ENCODE results near the gene SPRYD4.
A peak's percentile ranks its signal among the peaks of the same experiment; 100 is the strongest.

SPRYD4 gene

GRCh38 chr12:56450241-56450640 lies 18.1 kb upstream of the SPRYD4 start:
- no peak for TF ChIP-seq CTCF (IDR thresholded peaks at IDR 0.05)
- no peaks in the 10 kb centered on the region for H3K36me3 ChIP-seq
- H3K4me1 ChIP-seq (ENCODE audit: control insufficient read depth in 1 of 2, insufficient read depth in 1 of 2, low read depth in 1 of 2, low read length in 1 of 2) = peaks cover 9 to 27% of the 10 kb centered on the region in 2 experiments
- peak overlapping the region in 1 of 2 experiments; percentile 63 for H3K4me3 ChIP-seq (ENCODE audit: low read depth in 1 of 2, low read length in 1 of 2)
- H3K27ac ChIP-seq = no peak overlapping the region
- no peaks in the 10 kb centered on the region for H3K9me3 ChIP-seq
- no peaks in the 10 kb centered on the region for H3K27me3 ChIP-seq

GRCh38 chr12:56451147-56451546 lies 17.2 kb upstream of the SPRYD4 start:
- no peaks in the 10 kb centered on the region for H3K27me3 ChIP-seq
- no peak overlapping the region for H3K4me3 ChIP-seq (ENCODE audit: low read depth in 1 of 2, low read length in 1 of 2)
- H3K27ac ChIP-seq = no peak overlapping the region
- peaks cover 13 to 29% of the 10 kb centered on the region in 2 experiments for H3K4me1 ChIP-seq (ENCODE audit: control insufficient read depth in 1 of 2, insufficient read depth in 1 of 2, low read depth in 1 of 2, low read length in 1 of 2)
- no peak for TF ChIP-seq CTCF (IDR thresholded peaks at IDR 0.05)
- no peaks in the 10 kb centered on the region for H3K36me3 ChIP-seq
- no peaks in the 10 kb centered on the region for H3K9me3 ChIP-seq

- H3K27me3 ChIP-seq = no peaks in the 10 kb centered on the region
- peaks cover 6 to 21% of the 10 kb centered on the region in 2 experiments for H3K4me1 ChIP-seq (ENCODE audit: control insufficient read depth in 1 of 2, insufficient read depth in 1 of 2, low read depth in 1 of 2, low read length in 1 of 2)
- no peak for TF ChIP-seq CTCF (IDR thresholded peaks at IDR 0.05)
- H3K9me3 ChIP-seq = no peaks in the 10 kb centered on the region
- no peaks in the 10 kb centered on the region for H3K36me3 ChIP-seq
- no peak within 1 kb of the TSS for H3K27ac ChIP-seq
- H3K4me3 ChIP-seq (ENCODE audit: low read depth in 1 of 2, low read length in 1 of 2) = no peak within 1 kb of the TSS
Measured at GRCh38 chr12:56454557-56454956, 13.8 kb upstream of the SPRYD4 start, which contains the start of gene MIP. MIP (minus strand) TSS chr12:56454657; CDS start chr12:56454613, 44 bp downstream.

- no peak for TF ChIP-seq CTCF (IDR thresholded peaks at IDR 0.05)
- no peaks in the 10 kb centered on the region for H3K9me3 ChIP-seq
- peaks cover 6 to 8% of the 10 kb centered on the region in 2 experiments for H3K4me1 ChIP-seq (ENCODE audit: control insufficient read depth in 1 of 2, insufficient read depth in 1 of 2, low read depth in 1 of 2, low read length in 1 of 2)
- no peak overlapping the region for H3K27ac ChIP-seq
- H3K36me3 ChIP-seq = no peaks in the 10 kb centered on the region
- H3K4me3 ChIP-seq (ENCODE audit: low read depth in 1 of 2, low read length in 1 of 2) = no peak overlapping the region
- H3K27me3 ChIP-seq = no peaks in the 10 kb centered on the region
Measured at GRCh38 chr12:56457817-56458216, 10.6 kb upstream of the SPRYD4 start.

- Histone ChIP-seq H3K36me3 (no peaks in the 10 kb centered on the region), H3K9me3 (no peaks in the 10 kb centered on the region), H3K27ac (no peak overlapping the region), H3K4me3 (ENCODE audit: low read depth in 1 of 2, low read length in 1 of 2) (no peak overlapping the region), H3K27me3 (no peaks in the 10 kb centered on the region), H3K4me1 (ENCODE audit: control insufficient read depth in 1 of 2, insufficient read depth in 1 of 2, low read depth in 1 of 2, low read length in 1 of 2) (peaks cover 10% of the 10 kb centered on the region in 2 experiments)
- TF ChIP-seq CTCF (IDR thresholded peaks at IDR 0.05) = no peak
Measured at GRCh38 chr12:56461235-56462159, 6.9 kb upstream of the SPRYD4 start.

Measured in neutrophil (primary cell).